GM23338 (cell line): ENCODE data around the gene TSHZ2. TPM values are rescaled to one million over a fixed set of nuclear protein-coding genes. Genes with fewer than 3 reads are reported as not detected.

Source experiments
- ATAC-seq: fragments of 200-7000 bp; cut with Tn5 transposase; 3 replicates; pipeline ENCODE4 v1.9.1; 2020
- DNase-seq: peaks from one replicate; pipeline ENCODE4 v3.0.0-alpha.2; 2015; ENCODE audit warnings: low spot score
- H2AFZ ChIP-seq: fragments of 200-600 bp; sonication (generic); 2 replicates; pipeline ENCODE4 v1.8.0; 2016; ENCODE audit warnings: antibody characterized with exemption, mild to moderate bottlenecking, moderate library complexity
- H3F3A ChIP-seq: fragments of 200-600 bp; sonication (generic); replicated peaks from 2 replicates; pipeline ENCODE4 v1.8.0; 2017; ENCODE audit warnings: antibody characterized with exemption, mixed run types, low read depth
- H3K27ac ChIP-seq: fragments of 200-600 bp; sonication (generic); 2 replicates; pipeline ENCODE4 v1.6.1; 2016; ENCODE audit warnings: low read depth
- H3K27me3 ChIP-seq: fragments of 200-600 bp; sonication (generic); 2 replicates; pipeline ENCODE4 v1.8.0; 2016; ENCODE audit warnings: mild to moderate bottlenecking, mixed run types, moderate library complexity; ENCODE audit not compliant: insufficient read depth
- H3K36me3 ChIP-seq: fragments of 200-600 bp; sonication (generic); 2 replicates; pipeline ENCODE4 v1.8.0; 2016; ENCODE audit warnings: mild to moderate bottlenecking; ENCODE audit not compliant: insufficient read depth
- H3K4me1 ChIP-seq: fragments of 200-600 bp; sonication (generic); 2 replicates; pipeline ENCODE4 v1.8.0; 2016; ENCODE audit warnings: mild to moderate bottlenecking, moderate library complexity; ENCODE audit not compliant: insufficient read depth
- H3K4me2 ChIP-seq: fragments of 200-600 bp; sonication (generic); 2 replicates; pipeline ENCODE4 v1.7.1; 2017; ENCODE audit warnings: mixed run types
- H3K4me3 ChIP-seq: fragments of 200-600 bp; sonication (generic); 2 replicates; pipeline ENCODE4 v1.6.1; 2016; ENCODE audit warnings: mixed run types
- H3K79me2 ChIP-seq: fragments of 200-600 bp; sonication (generic); replicated peaks from 2 replicates; pipeline ENCODE4 v1.8.0; 2017; ENCODE audit warnings: mild to moderate bottlenecking; ENCODE audit not compliant: insufficient read depth
- H3K9me2 ChIP-seq: fragments of 200-600 bp; sonication (generic); 2 replicates; pipeline ENCODE4 v1.8.0; 2017; ENCODE audit not compliant: insufficient read depth
- H4K20me1 ChIP-seq: fragments of 200-600 bp; sonication (generic); replicated peaks from 2 replicates; pipeline ENCODE4 v1.8.0; 2017; ENCODE audit warnings: mild to moderate bottlenecking; ENCODE audit not compliant: insufficient read depth
- H3K27ac Mint-ChIP-seq: 2 replicates; pipeline ENCODE4 v1.8.0; 2020; ENCODE audit warnings: inconsistent platforms, mild to moderate bottlenecking, moderate library complexity, mixed read lengths
- H3K27me3 Mint-ChIP-seq: 3 replicates; pipeline ENCODE4 v1.8.0; 2022; ENCODE audit warnings: low read depth, mild to moderate bottlenecking, moderate library complexity, mixed read lengths, inconsistent platforms; ENCODE audit not compliant: insufficient read depth, poor library complexity
- H3K36me3 Mint-ChIP-seq: 3 replicates; pipeline ENCODE4 v1.8.0; 2021; ENCODE audit warnings: low read depth, mild to moderate bottlenecking, inconsistent platforms, moderate library complexity, mixed read lengths
- H3K4me1 Mint-ChIP-seq: 3 replicates; pipeline ENCODE4 v1.8.0; 2020; ENCODE audit warnings: mild to moderate bottlenecking, inconsistent platforms, mixed read lengths
- H3K4me3 Mint-ChIP-seq: 3 replicates; pipeline ENCODE4 v1.8.0; 2021; ENCODE audit warnings: moderate library complexity, mild to moderate bottlenecking, inconsistent platforms, mixed read lengths
- H3K9me3 Mint-ChIP-seq: 3 replicates; pipeline ENCODE4 v1.8.0; 2020; ENCODE audit warnings: moderate library complexity, mild to moderate bottlenecking, inconsistent platforms, mixed read lengths
- CREB1 ChIP-seq: fragments of 250-450 bp; sonication (Bioruptor Pico); IDR thresholded peaks from 2 replicates; pipeline ENCODE4 v1.5.0; 2020; ENCODE audit warnings: low read depth, mild to moderate bottlenecking, moderate library complexity
- ETS1 ChIP-seq: IDR thresholded peaks from 2 replicates; pipeline ENCODE4 v1.6.1; 2016; ENCODE audit warnings: antibody characterized with exemption
- EZH2 ChIP-seq: fragments of 200-600 bp; sonication (generic); IDR thresholded peaks from one replicate; pipeline ENCODE4 v1.8.0; 2017; ENCODE audit warnings: antibody characterized with exemption, mild to moderate bottlenecking, low read depth; ENCODE audit not compliant: unreplicated experiment
- EZH2phosphoT487 ChIP-seq: fragments of 200-600 bp; sonication (generic); IDR thresholded peaks from one replicate; pipeline ENCODE4 v1.8.1; 2018; ENCODE audit warnings: antibody characterized with exemption; ENCODE audit not compliant: unreplicated experiment
- JUNB ChIP-seq: IDR thresholded peaks from one replicate; pipeline ENCODE4 v1.6.1; 2016; ENCODE audit warnings: antibody characterized with exemption; ENCODE audit not compliant: unreplicated experiment
- NANOG ChIP-seq: IDR thresholded peaks from 2 replicates; pipeline ENCODE4 v1.6.1; 2016; ENCODE audit warnings: antibody characterized with exemption, borderline replicate concordance
- POLR2AphosphoS5 ChIP-seq: IDR thresholded peaks from 2 replicates; pipeline ENCODE4 v1.6.1; 2016; ENCODE audit warnings: antibody characterized with exemption, low read depth
- STAT1 ChIP-seq: IDR thresholded peaks from one replicate; pipeline ENCODE4 v1.6.1; 2016; ENCODE audit warnings: antibody characterized with exemption; ENCODE audit not compliant: unreplicated experiment
- ZNF114 ChIP-seq: fragments of 250-450 bp; sonication (Bioruptor Pico); IDR thresholded peaks from 2 replicates; pipeline ENCODE4 v1.5.0; 2020; ENCODE audit warnings: mild to moderate bottlenecking, moderate library complexity
- ZNF331 ChIP-seq: fragments of 250-450 bp; sonication (Bioruptor Pico); IDR thresholded peaks from 2 replicates; pipeline ENCODE4 v1.5.0; 2020; ENCODE audit warnings: low read depth, mild to moderate bottlenecking, moderate library complexity
- ZNF462 ChIP-seq: fragments of 250-450 bp; sonication (Bioruptor Pico); IDR thresholded peaks from 2 replicates; pipeline ENCODE4 v1.5.0; 2020; ENCODE audit warnings: mild to moderate bottlenecking, moderate library complexity
- polyA plus RNA-seq: library from polyadenylated mRNA; unstranded; fragments of >200 nt; fragmentation: Nextera tagmentation; extraction: Ambion mirVana; gene quantifications from 2 replicates; pipeline ENCODE4 v1.2.1, GENCODE V29; 2016
- total RNA-seq: library from RNA; depleted of rRNA; stranded (reverse); fragments of >200 nt; shearing (Covaris generic); gene quantifications from 2 replicates; pipeline ENCODE4 v1.2.3, GENCODE V29; 2014
- TF ChIP-seq, protein P1 (sequence below), 2 experiments: fragments of 200-600 bp in 1 of 2; sonication (generic) in 1 of 2; conservative IDR thresholded peaks; 2 replicates each; pipeline versions ENCODE4 v1.5.1 to v1.6.1; 2016 to 2017; ENCODE audit warnings: antibody characterized with exemption in 2 of 2, low read depth in 2 of 2, mild to moderate bottlenecking in 2 of 2, moderate library complexity in 1 of 2
- TF ChIP-seq, protein P2 (sequence below): IDR thresholded peaks from one replicate; pipeline ENCODE4 v1.6.1; 2018; ENCODE audit warnings: antibody characterized with exemption; ENCODE audit not compliant: unreplicated experiment

TSHZ2 gene
- total and polyA plus RNA-seq, 2 experiments from 2014 or later: 0.49 to 1.3 TPM

DNA sequence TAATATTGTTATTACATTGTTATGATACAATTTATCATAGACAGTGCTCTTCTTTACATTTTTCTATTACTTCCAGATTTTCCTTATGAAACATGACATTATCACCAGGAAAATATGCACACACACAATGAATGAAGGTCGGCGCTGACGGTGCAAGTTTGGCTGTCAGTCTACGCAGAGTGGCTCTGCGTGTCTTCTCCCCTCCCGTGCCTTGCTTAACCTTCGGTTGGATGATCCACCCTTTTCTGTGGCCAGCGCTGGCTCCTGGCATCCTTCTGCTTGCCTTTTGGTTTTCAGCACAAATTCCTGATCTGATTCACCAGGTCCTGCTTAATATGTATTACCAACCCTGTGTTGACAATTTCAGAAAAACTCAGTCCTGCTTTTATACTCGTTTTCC lies 157.4 kb downstream of the TSHZ2 start:
- ATAC-seq: no peak
- Histone ChIP-seq H2AFZ (no peak overlapping the region), H3K27ac (no peak overlapping the region), H3F3A (no peaks in the 10 kb centered on the region), H3K79me2 (no peaks in the 10 kb centered on the region), H4K20me1 (no peaks in the 10 kb centered on the region), H3K4me3 (no peak overlapping the region), H3K9me2 (no peaks in the 10 kb centered on the region), H3K36me3 (no peaks in the 10 kb centered on the region), H3K4me2 (no peak overlapping the region), H3K4me1 (peaks cover 21% of the 10 kb centered on the region), H3K27me3 (no peaks in the 10 kb centered on the region)
- H3K27ac Mint-ChIP-seq: peak overlapping the region; percentile 56; the same call in 1 of the 2 replicates
- H3K9me3 Mint-ChIP-seq: no peaks in the 10 kb centered on the region
- no peak overlapping the region for H3K4me3 Mint-ChIP-seq
- H3K27me3 Mint-ChIP-seq: peaks cover 3% of the 10 kb centered on the region
- no peak for DNase-seq
- TF ChIP-seq CREB1 (no peak), STAT1 (no peak), POLR2AphosphoS5 (no peak), EZH2 (no peak), ZNF462 (CRISPR knock-in tag) (no peak), ETS1 (no peak), NANOG (no peak), ZNF114 (no peak), EZH2phosphoT487 (no peak), JUNB (no peak), ZNF331 (no peak)
- TF ChIP-seq, protein P1, sequence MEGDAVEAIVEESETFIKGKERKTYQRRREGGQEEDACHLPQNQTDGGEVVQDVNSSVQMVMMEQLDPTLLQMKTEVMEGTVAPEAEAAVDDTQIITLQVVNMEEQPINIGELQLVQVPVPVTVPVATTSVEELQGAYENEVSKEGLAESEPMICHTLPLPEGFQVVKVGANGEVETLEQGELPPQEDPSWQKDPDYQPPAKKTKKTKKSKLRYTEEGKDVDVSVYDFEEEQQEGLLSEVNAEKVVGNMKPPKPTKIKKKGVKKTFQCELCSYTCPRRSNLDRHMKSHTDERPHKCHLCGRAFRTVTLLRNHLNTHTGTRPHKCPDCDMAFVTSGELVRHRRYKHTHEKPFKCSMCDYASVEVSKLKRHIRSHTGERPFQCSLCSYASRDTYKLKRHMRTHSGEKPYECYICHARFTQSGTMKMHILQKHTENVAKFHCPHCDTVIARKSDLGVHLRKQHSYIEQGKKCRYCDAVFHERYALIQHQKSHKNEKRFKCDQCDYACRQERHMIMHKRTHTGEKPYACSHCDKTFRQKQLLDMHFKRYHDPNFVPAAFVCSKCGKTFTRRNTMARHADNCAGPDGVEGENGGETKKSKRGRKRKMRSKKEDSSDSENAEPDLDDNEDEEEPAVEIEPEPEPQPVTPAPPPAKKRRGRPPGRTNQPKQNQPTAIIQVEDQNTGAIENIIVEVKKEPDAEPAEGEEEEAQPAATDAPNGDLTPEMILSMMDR (conservative IDR thresholded peaks at IDR 0.05; ENCODE audit: low read depth in 2 of 2): no peak
- TF ChIP-seq, protein P2, sequence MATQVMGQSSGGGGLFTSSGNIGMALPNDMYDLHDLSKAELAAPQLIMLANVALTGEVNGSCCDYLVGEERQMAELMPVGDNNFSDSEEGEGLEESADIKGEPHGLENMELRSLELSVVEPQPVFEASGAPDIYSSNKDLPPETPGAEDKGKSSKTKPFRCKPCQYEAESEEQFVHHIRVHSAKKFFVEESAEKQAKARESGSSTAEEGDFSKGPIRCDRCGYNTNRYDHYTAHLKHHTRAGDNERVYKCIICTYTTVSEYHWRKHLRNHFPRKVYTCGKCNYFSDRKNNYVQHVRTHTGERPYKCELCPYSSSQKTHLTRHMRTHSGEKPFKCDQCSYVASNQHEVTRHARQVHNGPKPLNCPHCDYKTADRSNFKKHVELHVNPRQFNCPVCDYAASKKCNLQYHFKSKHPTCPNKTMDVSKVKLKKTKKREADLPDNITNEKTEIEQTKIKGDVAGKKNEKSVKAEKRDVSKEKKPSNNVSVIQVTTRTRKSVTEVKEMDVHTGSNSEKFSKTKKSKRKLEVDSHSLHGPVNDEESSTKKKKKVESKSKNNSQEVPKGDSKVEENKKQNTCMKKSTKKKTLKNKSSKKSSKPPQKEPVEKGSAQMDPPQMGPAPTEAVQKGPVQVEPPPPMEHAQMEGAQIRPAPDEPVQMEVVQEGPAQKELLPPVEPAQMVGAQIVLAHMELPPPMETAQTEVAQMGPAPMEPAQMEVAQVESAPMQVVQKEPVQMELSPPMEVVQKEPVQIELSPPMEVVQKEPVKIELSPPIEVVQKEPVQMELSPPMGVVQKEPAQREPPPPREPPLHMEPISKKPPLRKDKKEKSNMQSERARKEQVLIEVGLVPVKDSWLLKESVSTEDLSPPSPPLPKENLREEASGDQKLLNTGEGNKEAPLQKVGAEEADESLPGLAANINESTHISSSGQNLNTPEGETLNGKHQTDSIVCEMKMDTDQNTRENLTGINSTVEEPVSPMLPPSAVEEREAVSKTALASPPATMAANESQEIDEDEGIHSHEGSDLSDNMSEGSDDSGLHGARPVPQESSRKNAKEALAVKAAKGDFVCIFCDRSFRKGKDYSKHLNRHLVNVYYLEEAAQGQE: no peak
- H3K36me3 Mint-ChIP-seq: no peaks in the 10 kb centered on the region
- peaks cover 40% of the 10 kb centered on the region for H3K4me1 Mint-ChIP-seq
